ENCODE data around the gene GSG1. TPM values are rescaled to one million over a fixed set of nuclear protein-coding genes. Genes with fewer than 3 reads are reported as not detected.

Gene GSG1
- total RNA-seq, 1 donor from 2014 or later, result not detected

DNA sequence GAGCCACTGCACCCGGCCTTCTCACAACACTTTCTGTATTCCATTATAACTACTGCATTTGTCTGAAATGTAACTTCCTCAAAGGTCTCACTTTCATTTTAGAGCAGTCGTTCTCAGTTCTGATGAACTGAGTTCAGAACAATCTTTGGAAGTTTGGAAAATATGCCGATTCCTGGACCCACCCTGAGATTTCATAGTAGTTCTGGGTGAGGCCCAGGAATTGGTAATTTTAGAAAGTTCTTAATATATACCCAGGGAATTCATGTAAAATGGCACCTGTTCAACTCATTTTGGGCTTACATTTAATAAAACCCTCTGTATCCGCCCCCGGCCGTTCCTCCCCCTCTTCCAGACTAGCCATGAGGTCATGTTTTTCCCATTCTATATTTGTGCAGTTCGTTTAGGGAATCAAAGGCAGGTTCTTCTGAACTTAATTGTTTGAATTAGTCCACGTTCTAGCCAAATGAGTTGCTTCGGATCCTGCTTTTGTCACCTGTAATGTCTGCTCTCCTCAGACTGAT lies 5.9 kb downstream of the GSG1 start:
- DNase-seq (ENCODE audit: low spot score in 2 of 2, unreplicated experiment in 2 of 2), result no peak
- Mint-ChIP-seq H3K4me3 (no peak overlapping the region), H3K27ac (peak overlapping the region; percentile 94), H3K27me3 (ENCODE audit: low read depth) (no peaks in the 10 kb centered on the region), H3K36me3 (no peaks in the 10 kb centered on the region), H3K9me3 (no peaks in the 10 kb centered on the region), H3K4me1 (peaks cover 79% of the 10 kb centered on the region)
- TF ChIP-seq, protein P1, sequence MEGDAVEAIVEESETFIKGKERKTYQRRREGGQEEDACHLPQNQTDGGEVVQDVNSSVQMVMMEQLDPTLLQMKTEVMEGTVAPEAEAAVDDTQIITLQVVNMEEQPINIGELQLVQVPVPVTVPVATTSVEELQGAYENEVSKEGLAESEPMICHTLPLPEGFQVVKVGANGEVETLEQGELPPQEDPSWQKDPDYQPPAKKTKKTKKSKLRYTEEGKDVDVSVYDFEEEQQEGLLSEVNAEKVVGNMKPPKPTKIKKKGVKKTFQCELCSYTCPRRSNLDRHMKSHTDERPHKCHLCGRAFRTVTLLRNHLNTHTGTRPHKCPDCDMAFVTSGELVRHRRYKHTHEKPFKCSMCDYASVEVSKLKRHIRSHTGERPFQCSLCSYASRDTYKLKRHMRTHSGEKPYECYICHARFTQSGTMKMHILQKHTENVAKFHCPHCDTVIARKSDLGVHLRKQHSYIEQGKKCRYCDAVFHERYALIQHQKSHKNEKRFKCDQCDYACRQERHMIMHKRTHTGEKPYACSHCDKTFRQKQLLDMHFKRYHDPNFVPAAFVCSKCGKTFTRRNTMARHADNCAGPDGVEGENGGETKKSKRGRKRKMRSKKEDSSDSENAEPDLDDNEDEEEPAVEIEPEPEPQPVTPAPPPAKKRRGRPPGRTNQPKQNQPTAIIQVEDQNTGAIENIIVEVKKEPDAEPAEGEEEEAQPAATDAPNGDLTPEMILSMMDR (IDR thresholded peaks at IDR 0.05; ENCODE audit: unreplicated experiment), result no peak

DNA sequence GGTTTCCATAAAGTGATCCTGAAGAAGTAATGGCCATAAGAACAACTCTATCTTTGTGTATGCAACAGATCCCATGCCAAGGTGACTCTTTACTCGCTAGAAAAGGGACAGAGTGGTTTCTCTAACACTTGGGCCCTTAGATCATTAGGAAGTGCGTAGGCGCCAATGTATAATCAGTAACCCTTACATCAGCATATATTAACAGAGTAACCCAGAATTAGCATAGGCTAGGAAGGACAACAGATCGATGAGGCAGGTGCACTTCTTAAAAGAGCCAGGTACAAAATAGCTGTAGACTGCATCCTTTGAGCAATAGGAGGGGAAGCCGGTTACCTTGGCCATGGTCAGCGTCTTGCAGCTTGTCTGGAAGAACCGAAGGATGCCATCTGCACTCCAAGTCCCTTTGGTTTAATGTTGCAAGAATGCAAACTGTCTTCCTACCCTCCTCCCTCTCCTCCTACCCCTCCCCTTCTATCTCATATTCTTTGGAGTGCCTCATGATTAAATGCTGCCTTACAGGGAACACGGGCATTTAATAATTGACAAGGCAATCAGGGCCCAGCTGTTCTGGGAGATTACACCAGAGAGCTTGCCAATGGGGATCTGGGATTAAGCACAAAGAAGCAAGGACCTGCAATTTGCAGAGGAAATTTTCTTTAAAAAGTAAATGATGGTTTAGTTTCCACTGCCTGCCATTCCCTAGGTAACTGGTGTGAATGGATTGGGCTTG lies 8.0 kb downstream of the GSG1 start:
- Mint-ChIP-seq H3K27ac (no peak overlapping the region), H3K27me3 (ENCODE audit: low read depth) (peaks cover 5% of the 10 kb centered on the region), H3K36me3 (no peaks in the 10 kb centered on the region), H3K4me1 (peaks cover 77% of the 10 kb centered on the region), H3K9me3 (no peaks in the 10 kb centered on the region), H3K4me3 (no peak overlapping the region)
- DNase-seq (ENCODE audit: low spot score in 2 of 2, unreplicated experiment in 2 of 2), result no peak
- TF ChIP-seq, protein P1 (IDR thresholded peaks at IDR 0.05; ENCODE audit: unreplicated experiment), result no peak

GRCh38 chr12:13094367-13094766 lies 9.1 kb downstream of the GSG1 start:
- no peaks in the 10 kb centered on the region for H3K36me3 Mint-ChIP-seq
- TF ChIP-seq, protein P1 (IDR thresholded peaks at IDR 0.05; ENCODE audit: unreplicated experiment), result no peak
- peaks cover 7% of the 10 kb centered on the region for H3K27me3 Mint-ChIP-seq (ENCODE audit: low read depth)
- no peak for DNase-seq (ENCODE audit: low spot score in 2 of 2, unreplicated experiment in 2 of 2)
- H3K27ac Mint-ChIP-seq, result peak overlapping the region; percentile 67
- no peak overlapping the region for H3K4me3 Mint-ChIP-seq
- no peaks in the 10 kb centered on the region for H3K9me3 Mint-ChIP-seq
- H3K4me1 Mint-ChIP-seq, result peaks cover 67% of the 10 kb centered on the region

GRCh38 chr12:13093848-13094220 lies 9.6 kb downstream of the GSG1 start:
- DNase-seq (ENCODE audit: low spot score in 2 of 2, unreplicated experiment in 2 of 2), result no peak
- TF ChIP-seq, protein P1 (IDR thresholded peaks at IDR 0.05; ENCODE audit: unreplicated experiment), result no peak
- Mint-ChIP-seq H3K4me1 (peaks cover 62% of the 10 kb centered on the region), H3K27me3 (ENCODE audit: low read depth) (peaks cover 11% of the 10 kb centered on the region), H3K36me3 (no peaks in the 10 kb centered on the region), H3K4me3 (no peak overlapping the region), H3K27ac (peak overlapping the region; percentile 67), H3K9me3 (no peaks in the 10 kb centered on the region)

GRCh38 chr12:13093191-13093847 lies 10.1 kb downstream of the GSG1 start:
- Mint-ChIP-seq H3K27ac (peak overlapping the region; percentile 67), H3K27me3 (ENCODE audit: low read depth) (peaks cover 14% of the 10 kb centered on the region), H3K4me1 (peaks cover 57% of the 10 kb centered on the region), H3K9me3 (no peaks in the 10 kb centered on the region), H3K36me3 (no peaks in the 10 kb centered on the region), H3K4me3 (no peak overlapping the region)
- TF ChIP-seq, protein P1 (IDR thresholded peaks at IDR 0.05; ENCODE audit: unreplicated experiment), result no peak
- no peak for DNase-seq (ENCODE audit: low spot score in 2 of 2, unreplicated experiment in 2 of 2)
